Measurements from ENCODE around the gene HCRT. TPM values are rescaled to one million over a fixed set of nuclear protein-coding genes. Genes with fewer than 3 reads are reported as not detected.

HCRT gene
- total and polyA plus RNA-seq, 2 of the 8 experiments (the other 6 are each of a cell fraction or from before 2014, with no cell fraction given): not detected

GRCh38 chr17:42233994-42234393, 48.7 kb upstream of the HCRT start:
- H3K56ac ChIP-seq (replicated peaks; ENCODE audit: insufficient read length, low read depth, low read length): no peak overlapping the region
- H2BK120ac ChIP-seq (replicated peaks; ENCODE audit: low read depth, low read length): no peak overlapping the region
- no peak overlapping the region for H2AFZ ChIP-seq (ENCODE audit: low read length)
- no peaks in the 10 kb centered on the region for H3K4me1 ChIP-seq (replicated peaks in 1 of 4; ENCODE audit: control insufficient read depth in 3 of 4, insufficient read depth in 4 of 4, low read length in 3 of 4)
- no peak overlapping the region for H2BK20ac ChIP-seq (ENCODE audit: low read length)
- no peaks in the 10 kb centered on the region for H3K27me3 ChIP-seq (replicated peaks in 1 of 4; ENCODE audit: control insufficient read depth in 3 of 4, extremely low read depth in 1 of 4, insufficient read depth in 3 of 4, low read length in 3 of 4)
- no peak overlapping the region for H4K5ac ChIP-seq (ENCODE audit: insufficient read length, low read depth, low read length)
- no peak overlapping the region for H3K9ac ChIP-seq (replicated peaks in 1 of 4; ENCODE audit: extremely low read depth in 1 of 4, low read depth in 3 of 4, low read length in 3 of 4)
- no peak overlapping the region for H3K4me3 ChIP-seq (ENCODE audit: extremely low read depth in 1 of 4, insufficient read depth in 2 of 4, low read depth in 3 of 4, low read length in 4 of 4)
- 85% methylated on average over 2 of the region's 2 CpGs; no CpG with 5 or more reads in 1 of the 2 experiments for WGBS, 2 experiments (ENCODE audit: extremely low coverage in 1 of 2, insufficient coverage in 1 of 2, insufficient read length in 1 of 2, insufficient replicate concordance in 2 of 2, low coverage in 1 of 2, low lambda C conversion rate in 2 of 2, missing lambda C conversion rate in 1 of 2)
- H4K8ac ChIP-seq (ENCODE audit: extremely low read depth, insufficient read depth, low read length): no peak overlapping the region
- no peak overlapping the region for H2AK5ac ChIP-seq (ENCODE audit: low read depth, low read length)
- FAIRE-seq: no peak
- ChIA-PET CTCF (ENCODE audit: partially characterized antibody) (interaction anchor here (7.8 kb wide), 1 partner anchor 11 kb away, joined by 56 read pairs; no protein-coding TSS in a partner anchor), POLR2A (ENCODE audit: partially characterized antibody) (no interaction called here)
- H3K14ac ChIP-seq (ENCODE audit: insufficient read length): no peak overlapping the region
- H3K79me2 ChIP-seq (ENCODE audit: control insufficient read depth in 1 of 2, insufficient read depth in 2 of 2, low read length in 2 of 2): peaks cover 0 to 10% of the 10 kb centered on the region in 2 experiments; a peak in 2 of 4 replicates
- H4K20me1 ChIP-seq (replicated peaks in 1 of 2; ENCODE audit: control insufficient read depth in 1 of 2, insufficient read depth in 2 of 2, low read length in 2 of 2): peaks cover 0 to 2% of the 10 kb centered on the region in 2 experiments
- no peak overlapping the region for H3K23ac ChIP-seq (ENCODE audit: insufficient read length)
- peaks cover 1% of the 10 kb centered on the region; the same call in 1 of the 2 replicates for H3K23me2 ChIP-seq (ENCODE audit: low read depth, low read length)
- H3K27ac ChIP-seq (ENCODE audit: low read depth, low read length): no peak overlapping the region
- no peak overlapping the region for H2BK5ac ChIP-seq (ENCODE audit: low read depth, low read length)
- H3K36me3 ChIP-seq (ENCODE audit: control insufficient read depth in 2 of 4, insufficient read depth in 4 of 4, low read length in 3 of 4): no peaks in the 10 kb centered on the region
- no peak for TF ChIP-seq SP2 (IDR thresholded peaks at IDR 0.05; ENCODE audit: low read length)
- H2BK15ac ChIP-seq (ENCODE audit: low read length): no peak overlapping the region
- no peak overlapping the region for H3K18ac ChIP-seq (ENCODE audit: extremely low read depth, low read length)
- H3K79me1 ChIP-seq (ENCODE audit: low read depth, low read length): peaks cover 4% of the 10 kb centered on the region; the same call in 1 of the 2 replicates
- DNase-seq (ENCODE audit: low read depth in 1 of 2, low spot score in 2 of 2): no peak
- no peak overlapping the region for H3K4ac ChIP-seq (replicated peaks; ENCODE audit: insufficient read length, low read depth, low read length)
- H4K91ac ChIP-seq (replicated peaks; ENCODE audit: insufficient read length, low read length): no peak overlapping the region
- H3K9me3 ChIP-seq (ENCODE audit: insufficient read depth in 2 of 2, low read depth in 1 of 2, low read length in 1 of 2): no peaks in the 10 kb centered on the region
- no peak overlapping the region for H3K4me2 ChIP-seq (ENCODE audit: insufficient read depth in 1 of 2, low read depth in 2 of 2, low read length in 2 of 2)
- H2BK12ac ChIP-seq (ENCODE audit: low read depth, low read length): no peak overlapping the region

All from H1 (cell line).